IMR-90 (cell line): Measurements from ENCODE around the gene CYGB. TPM values are rescaled to one million over a fixed set of nuclear protein-coding genes. Genes with fewer than 3 reads are reported as not detected.

Experiments
- CHD1 ChIP-seq: IDR thresholded peaks from 2 replicates; pipeline ENCODE4 v1.6.1; 2012; ENCODE audit warnings: low read depth, low read length, improper control_type of control experiment
- ELK1 ChIP-seq: fragments of 150-350 bp; IDR thresholded peaks from 2 replicates; pipeline ENCODE4 v1.6.1; 2016; ENCODE audit warnings: low read depth, mild to moderate bottlenecking, low read length, moderate library complexity, borderline replicate concordance
- MAZ ChIP-seq: IDR thresholded peaks from 2 replicates; pipeline ENCODE4 v1.6.1; 2012; ENCODE audit warnings: low read depth, mild to moderate bottlenecking, low read length, improper control_type of control experiment, moderate library complexity, borderline replicate concordance
- polyA plus RNA-seq, 3 experiments: library from polyadenylated mRNA; depleted of rRNA; stranded (reverse); fragments of >200 nt; gene quantifications; 2 replicates each; pipeline ENCODE4 v1.2.3, GENCODE V29; 2012; ENCODE audit warnings: low replicate concordance in 1 of 3
- total RNA-seq: library from RNA; depleted of rRNA; stranded (reverse); fragments of >200 nt; gene quantifications from 2 replicates; pipeline ENCODE4 v1.2.3, GENCODE V29; 2012

CYGB gene
- total and polyA plus RNA-seq, 2 of the 4 experiments (the other 2 are of a cell fraction): 1.3 to 2.9 TPM

GRCh38 chr17:76538941-76539570 is 1.5 kb upstream of the CYGB start (continued):
- TF ChIP-seq CHD1 (no peak), ELK1 (no peak), MAZ (no peak)
